ENCODE measurements around the gene EIF1AX. TPM values are rescaled to one million over a fixed set of nuclear protein-coding genes. Genes with fewer than 3 reads are reported as not detected.

EIF1AX gene
- total and polyA plus RNA-seq, 2 experiments from 2014 or later: 30.6 to 56.9 TPM

- H3K27me3 ChIP-seq: no peaks in the 10 kb centered on the region
- no peak for TF ChIP-seq CTCF (IDR thresholded peaks at IDR 0.05; ENCODE audit: low read depth, low read length)
Observed at GRCh38 chrX:20147561-20147960, 5.9 kb upstream of the EIF1AX start.

GRCh38 chrX:20144491-20144890, 2.9 kb upstream of the EIF1AX start:
- DNase-seq (ENCODE audit: low read depth in 1 of 2, low spot score in 1 of 2): peak in 1 of 2 donors; percentile 8
- no peaks in the 10 kb centered on the region for H3K36me3 ChIP-seq
- H3K4me3 ChIP-seq: no peak overlapping the region
- no peak overlapping the region for H3K27ac ChIP-seq
- TF ChIP-seq CTCF (IDR thresholded peaks at IDR 0.05; ENCODE audit: low read depth, low read length): no peak
- peaks cover 6% of the 10 kb centered on the region for H3K4me1 ChIP-seq (ENCODE audit: low read depth)
- no peaks in the 10 kb centered on the region for H3K9me3 ChIP-seq (ENCODE audit: low read depth)
- no peaks in the 10 kb centered on the region for H3K27me3 ChIP-seq

More at GRCh38 chrX:20147561-20147960, 5.9 kb upstream of the EIF1AX start:
- no peaks in the 10 kb centered on the region for H3K36me3 ChIP-seq
- H3K27ac ChIP-seq: no peak overlapping the region
- no peaks in the 10 kb centered on the region for H3K9me3 ChIP-seq (ENCODE audit: low read depth)
- no peak overlapping the region for H3K4me3 ChIP-seq
- DNase-seq (ENCODE audit: low read depth in 1 of 2, low spot score in 1 of 2): no peak
- H3K4me1 ChIP-seq (ENCODE audit: low read depth): no peaks in the 10 kb centered on the region

- Histone ChIP-seq H3K27me3 (no peaks in the 10 kb centered on the region), H3K9me3 (ENCODE audit: low read depth) (no peaks in the 10 kb centered on the region), H3K4me1 (ENCODE audit: low read depth) (peaks cover 6% of the 10 kb centered on the region), H3K4me3 (no peak overlapping the region), H3K36me3 (no peaks in the 10 kb centered on the region), H3K27ac (no peak overlapping the region)
- no peak for DNase-seq (ENCODE audit: low read depth in 1 of 2, low spot score in 1 of 2)
- no peak for TF ChIP-seq CTCF (IDR thresholded peaks at IDR 0.05; ENCODE audit: low read depth, low read length)
Observed at GRCh38 chrX:20143561-20143960, 1.9 kb upstream of the EIF1AX start.

- TF ChIP-seq CTCF (IDR thresholded peaks at IDR 0.05; ENCODE audit: low read depth, low read length): no peak
- Histone ChIP-seq H3K4me3 (no peak overlapping the region), H3K27me3 (no peaks in the 10 kb centered on the region), H3K4me1 (ENCODE audit: low read depth) (peaks cover 6% of the 10 kb centered on the region), H3K36me3 (no peaks in the 10 kb centered on the region), H3K9me3 (ENCODE audit: low read depth) (no peaks in the 10 kb centered on the region), H3K27ac (no peak overlapping the region)
- no peak for DNase-seq (ENCODE audit: low read depth in 1 of 2, low spot score in 1 of 2)
Observed at GRCh38 chrX:20143111-20143510, 1.5 kb upstream of the EIF1AX start.

GRCh38 chrX:20140420-20140819, 1.2 kb downstream of the EIF1AX start:
- no peak for DNase-seq (ENCODE audit: low read depth in 1 of 2, low spot score in 1 of 2)
- H3K27ac ChIP-seq: no peak overlapping the region

More at GRCh38 chrX:20140420-20140819, 1.2 kb downstream of the EIF1AX start:
- no peak for TF ChIP-seq CTCF (IDR thresholded peaks at IDR 0.05; ENCODE audit: low read depth, low read length)
- H3K9me3 ChIP-seq (ENCODE audit: low read depth): no peaks in the 10 kb centered on the region
- H3K4me3 ChIP-seq: peak overlapping the region; percentile 64
- peaks cover 7% of the 10 kb centered on the region for H3K36me3 ChIP-seq
- H3K27me3 ChIP-seq: no peaks in the 10 kb centered on the region
- H3K4me1 ChIP-seq (ENCODE audit: low read depth): peaks cover 6% of the 10 kb centered on the region
